DMS153 treated with DMSO at 0.1 percent for 48 hours (cell line): ENCODE data around the gene ZNF524.
"Not testable (repeated sequence)": the region's sequence is repeated elsewhere in the genome, so short reads cannot be mapped to it uniquely, and the experiment has no call there.

ENCODE experiments used
- DNase-seq: peaks from one replicate; lab custom pipeline; 2025; ENCODE audit not compliant: unreplicated experiment; lab: John Stamatoyannopoulos, UW

The ZNF524 gene

DNA sequence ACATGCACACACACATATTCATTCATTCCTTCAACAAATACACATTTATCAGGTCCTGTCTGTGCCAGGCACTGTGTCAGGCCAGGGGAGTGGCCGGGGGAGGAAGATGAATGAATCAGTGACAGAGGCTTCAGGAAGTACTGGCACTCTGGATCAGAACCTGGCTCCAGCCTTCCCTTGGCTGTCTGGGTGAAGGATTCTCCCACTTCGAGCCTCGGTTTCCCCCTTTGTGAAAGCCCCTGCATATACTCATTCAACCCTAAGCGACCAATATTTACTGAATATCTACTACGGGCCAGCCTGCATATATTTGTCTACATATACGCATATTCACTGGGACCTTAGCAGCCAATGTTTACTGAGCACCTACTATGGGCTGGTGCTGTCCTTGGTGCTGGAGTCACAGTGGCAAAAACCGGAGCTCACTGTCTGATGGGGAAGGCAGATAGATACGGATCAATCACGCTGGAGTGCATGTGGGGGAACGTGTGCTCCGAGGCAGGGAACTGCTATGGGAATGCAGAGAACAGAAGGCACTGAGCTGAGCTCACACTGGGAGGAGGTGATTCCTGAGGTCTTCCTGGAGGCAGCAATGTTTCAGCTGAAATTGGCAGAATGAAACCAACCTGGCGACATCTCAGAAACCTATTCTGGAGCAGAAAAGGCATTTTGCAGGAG, 18.8 kb upstream of the ZNF524 start:
- no peak for DNase-seq

DNA sequence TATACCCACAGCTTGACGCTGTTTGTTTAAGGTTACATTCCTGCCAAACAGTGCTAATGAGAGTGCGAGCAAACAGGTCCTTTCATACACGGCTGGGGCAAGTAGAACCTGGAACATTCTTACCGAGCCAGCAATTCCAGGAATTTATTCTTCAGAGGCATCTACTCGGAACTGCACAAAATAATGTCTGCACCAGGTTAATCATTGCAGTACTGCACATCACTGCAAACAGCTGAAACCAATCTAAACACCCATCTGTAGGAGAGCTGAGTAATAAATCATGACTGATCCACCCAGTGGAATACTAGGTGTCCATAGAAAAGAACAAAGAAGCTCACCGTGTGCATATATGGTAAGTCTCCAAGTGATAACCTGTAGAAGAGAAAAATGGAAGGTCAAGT, 18.3 kb upstream of the ZNF524 start:
- DNase-seq = no peak

DNA sequence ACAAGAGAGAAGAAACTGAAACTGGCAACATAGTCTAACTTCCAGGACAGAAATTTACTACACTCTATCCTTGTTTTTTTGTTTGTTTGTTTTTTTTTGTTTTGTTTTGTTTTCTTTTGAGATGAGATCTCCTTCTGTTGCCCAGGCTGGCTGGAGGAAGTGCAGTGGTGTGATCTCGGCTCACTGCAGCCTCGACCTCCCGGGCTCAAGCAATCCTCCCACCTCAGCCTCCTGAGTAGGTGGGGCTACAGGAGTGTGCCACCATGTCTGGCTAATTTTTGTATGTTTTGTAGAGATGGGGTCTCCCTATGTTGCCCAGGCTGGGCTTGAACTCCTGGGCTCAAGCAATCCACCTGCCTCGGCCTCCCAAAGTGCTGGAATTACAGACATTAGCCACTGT, 17.8 kb upstream of the ZNF524 start:
- DNase-seq = not testable (repeated sequence)

DNA sequence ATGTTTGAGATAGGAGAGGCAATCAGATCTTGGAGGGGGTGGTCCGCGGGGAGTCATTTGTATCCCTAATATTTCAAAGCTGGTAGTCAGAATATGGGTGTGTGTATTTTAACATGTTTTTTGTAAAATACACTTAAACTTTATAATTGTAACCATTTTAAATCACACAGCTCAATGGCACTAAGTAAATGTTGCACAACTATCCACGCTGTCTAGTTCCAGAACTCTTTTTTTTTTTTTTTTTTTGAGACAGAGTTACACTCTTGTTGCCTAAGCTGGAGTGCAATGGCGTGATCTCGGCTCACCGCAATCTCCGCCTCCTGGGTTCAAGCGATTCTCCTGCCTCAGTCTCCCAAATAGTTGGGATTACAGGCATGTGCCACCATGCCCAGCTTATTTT, 16.2 kb upstream of the ZNF524 start:
- not testable (repeated sequence) for DNase-seq

DNA sequence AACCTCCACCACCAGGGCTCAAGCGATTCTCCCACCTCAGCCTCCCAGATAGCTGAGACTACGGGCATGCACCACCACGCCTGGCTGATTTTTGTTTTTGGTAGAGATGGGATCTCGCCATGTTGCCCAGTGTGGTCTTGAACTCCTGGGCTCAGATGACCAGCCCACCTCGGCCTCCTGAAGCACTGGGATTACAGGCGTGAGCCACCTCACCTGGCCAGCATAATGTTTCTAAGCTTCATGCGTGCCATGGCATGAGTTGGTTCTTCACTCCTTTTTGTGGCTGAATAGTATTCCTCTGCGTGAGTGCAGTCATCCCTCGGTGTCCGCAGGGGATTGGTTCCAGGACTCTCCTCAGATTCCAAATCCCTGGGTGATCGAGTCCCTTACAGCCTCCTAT, 15.2 kb upstream of the ZNF524 start:
- no peak for DNase-seq

DNA sequence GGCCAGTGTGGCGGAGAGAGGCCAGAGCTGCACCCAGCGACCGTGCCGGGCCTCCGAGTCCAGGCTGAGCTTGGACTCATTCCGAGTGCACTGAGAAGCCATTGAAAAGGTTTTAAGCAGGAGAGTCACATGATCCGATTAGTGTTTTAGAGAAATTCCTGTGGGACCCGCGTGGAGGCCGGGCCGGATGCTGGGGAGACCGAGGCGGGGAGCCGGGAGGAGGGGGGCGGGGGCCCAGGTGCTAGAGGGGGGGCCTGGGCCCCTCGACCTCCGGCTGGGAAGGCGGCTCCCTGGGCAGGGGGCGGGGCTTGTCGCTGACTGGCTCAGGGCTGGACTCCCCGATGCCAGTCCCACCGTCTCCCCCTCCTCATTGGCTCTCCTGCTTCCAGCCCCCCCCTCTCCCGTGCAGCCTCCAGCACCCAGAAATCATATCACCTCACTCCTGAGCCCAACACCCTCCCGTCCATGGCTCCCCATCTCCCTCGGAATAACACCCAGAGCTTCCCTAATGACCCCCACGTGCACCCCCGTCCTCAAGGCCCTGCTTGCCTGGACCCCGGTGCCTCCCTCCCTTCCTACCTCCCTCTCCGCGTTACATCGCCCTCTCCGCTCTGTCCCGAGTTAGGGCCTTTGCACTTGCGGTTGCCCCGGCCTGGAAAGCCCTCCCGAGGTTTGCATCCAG, 14.3 kb upstream of the ZNF524 start:
- peak; percentile 71 for DNase-seq

DNA sequence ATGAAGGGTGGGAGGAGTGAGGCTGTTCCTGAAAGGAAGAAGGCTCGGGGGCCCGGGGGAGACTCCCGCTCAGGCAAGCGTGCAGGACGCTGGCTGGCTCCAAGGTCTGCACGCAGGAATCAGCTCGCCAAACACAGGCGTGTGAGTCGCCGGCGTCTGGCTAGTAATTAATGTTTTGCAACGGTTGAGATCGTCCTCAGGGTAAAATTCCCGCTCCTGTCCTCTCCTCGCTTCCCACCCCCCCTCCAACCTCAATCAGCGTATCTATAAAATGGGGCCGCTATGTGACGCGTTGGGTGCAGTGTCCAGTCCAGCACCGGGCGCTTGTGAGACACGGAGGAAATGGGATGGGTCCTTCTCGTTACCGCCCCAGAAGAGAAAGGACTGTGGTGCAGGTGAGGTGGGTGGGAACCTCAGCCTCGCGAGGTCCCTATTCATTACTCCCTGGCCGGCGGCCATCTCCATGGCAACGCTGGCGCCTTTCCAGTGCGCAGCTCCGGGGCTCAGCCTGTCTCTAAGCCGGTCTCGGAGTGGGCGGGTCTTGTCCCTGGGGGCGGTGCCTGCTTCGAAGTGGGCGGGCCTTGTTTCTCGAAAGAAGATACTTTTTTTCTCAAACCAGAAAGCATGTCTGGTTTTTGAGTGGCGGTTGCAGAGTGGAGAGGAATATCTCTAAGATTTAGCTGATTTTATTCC, 13.0 kb upstream of the ZNF524 start:
- peak; percentile 96 for DNase-seq

DNA sequence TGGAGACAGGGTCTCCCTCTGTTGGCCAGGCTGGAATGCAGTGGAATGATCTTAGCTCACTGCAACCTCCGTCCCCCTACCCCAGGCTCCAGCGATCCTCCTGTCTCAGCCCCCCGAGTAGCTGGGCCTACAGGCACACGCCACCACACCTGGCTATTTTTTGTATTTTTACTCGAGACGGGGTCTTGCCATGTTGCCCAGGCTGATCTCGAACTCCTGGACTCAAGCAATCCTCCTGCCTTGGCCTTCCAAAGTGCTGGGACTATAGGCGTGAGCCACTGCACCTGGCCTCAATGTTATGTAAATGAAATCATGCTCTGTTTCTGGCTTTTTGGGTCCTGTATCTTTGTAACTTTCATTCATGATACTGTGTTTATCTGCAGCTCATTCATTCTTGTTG, 11.3 kb upstream of the ZNF524 start:
- no peak for DNase-seq

DNA sequence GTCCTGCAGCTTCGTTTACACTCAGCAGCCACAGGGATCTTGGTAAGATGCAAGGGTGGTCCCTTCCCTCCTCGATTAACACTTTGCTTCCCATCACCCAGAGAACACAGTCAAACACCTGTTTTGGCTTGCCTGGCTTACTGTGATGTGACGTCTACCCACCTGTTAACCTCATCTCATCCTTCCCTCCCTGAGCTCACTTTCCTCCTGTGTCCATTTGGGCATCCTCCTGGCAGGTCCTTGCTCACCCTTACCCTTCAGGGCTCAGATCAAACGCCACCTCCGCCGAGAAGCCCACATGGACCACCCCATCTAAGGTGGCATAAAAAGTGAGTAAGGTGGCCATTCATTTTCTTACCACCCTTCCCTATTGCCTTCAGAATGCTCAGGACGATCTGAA, 10.0 kb upstream of the ZNF524 start:
- no peak for DNase-seq

DNA sequence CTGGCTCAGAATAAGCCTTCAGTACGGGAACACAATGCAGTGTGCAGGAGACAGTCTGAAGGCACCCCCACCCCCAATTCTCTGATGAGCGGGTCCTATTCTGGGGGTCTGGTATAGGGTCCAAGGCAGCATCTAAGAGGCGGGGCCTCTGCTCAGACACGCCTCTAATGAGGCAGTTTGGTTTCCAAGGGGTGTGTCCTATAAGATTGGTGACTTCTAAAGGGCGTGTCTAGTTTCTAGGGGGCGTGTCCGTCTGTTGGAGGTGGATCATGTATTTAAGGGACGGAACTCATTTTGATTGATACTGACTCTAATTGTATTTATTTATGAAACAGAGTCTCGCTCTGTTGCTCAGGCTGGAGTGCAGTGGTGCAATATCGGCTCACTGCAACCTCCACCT, 9.5 kb upstream of the ZNF524 start:
- no peak for DNase-seq

DNA sequence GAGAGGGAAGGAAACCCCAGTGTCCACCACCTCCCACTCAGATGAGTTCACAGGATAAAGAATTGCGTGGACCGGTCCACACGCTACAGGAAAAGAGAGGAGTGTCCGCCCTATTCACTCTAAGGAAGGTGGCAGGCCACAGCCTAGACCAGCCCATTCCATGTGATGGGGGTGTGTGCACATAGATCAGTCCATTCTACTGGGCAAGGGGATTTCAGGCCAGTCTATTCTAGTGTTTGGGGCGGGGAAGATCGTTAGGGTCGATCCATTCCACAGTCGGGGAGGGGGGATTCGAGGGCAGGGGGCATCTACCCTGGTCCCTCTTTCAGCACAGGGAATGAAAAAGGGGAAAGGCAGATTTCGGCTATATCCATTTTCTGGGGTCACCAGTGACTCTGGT, 8.5 kb upstream of the ZNF524 start:
- no peak for DNase-seq

DNA sequence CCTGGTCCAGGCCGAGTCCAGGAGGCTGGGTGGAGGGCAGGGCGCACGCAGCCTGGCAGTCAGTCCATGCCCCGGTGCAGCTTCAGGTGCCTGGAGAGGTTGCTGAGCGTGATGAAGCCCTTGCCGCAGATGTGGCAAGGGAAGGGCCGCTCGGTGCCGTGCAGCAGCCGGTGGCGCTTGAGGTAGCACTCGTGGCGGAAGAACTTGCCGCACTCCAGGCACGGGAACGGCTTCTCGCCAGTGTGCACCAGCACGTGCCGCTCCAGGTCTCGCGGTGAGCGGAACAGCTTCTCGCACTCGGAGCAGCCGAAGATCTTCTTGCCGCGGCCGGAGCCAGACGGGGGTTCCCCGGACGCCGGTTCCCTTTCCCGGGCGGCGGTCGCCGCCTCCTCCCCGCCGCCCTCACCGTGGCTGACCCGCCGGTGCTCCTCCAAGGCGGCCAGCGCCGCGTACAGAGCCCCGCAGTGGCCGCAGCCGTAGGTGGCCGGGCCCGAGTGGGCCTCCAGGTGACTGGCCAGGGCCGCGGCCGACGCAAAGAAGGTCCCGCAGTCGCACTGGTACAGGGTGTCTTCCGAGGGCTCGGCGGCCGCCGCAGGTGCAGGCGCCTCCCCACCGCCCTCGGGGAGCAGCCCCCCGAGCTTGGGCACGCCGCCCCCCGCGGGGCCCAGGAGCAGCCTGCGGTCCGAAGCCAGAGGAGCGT, 7.5 kb upstream of the ZNF524 start:
- DNase-seq = no peak

DNA sequence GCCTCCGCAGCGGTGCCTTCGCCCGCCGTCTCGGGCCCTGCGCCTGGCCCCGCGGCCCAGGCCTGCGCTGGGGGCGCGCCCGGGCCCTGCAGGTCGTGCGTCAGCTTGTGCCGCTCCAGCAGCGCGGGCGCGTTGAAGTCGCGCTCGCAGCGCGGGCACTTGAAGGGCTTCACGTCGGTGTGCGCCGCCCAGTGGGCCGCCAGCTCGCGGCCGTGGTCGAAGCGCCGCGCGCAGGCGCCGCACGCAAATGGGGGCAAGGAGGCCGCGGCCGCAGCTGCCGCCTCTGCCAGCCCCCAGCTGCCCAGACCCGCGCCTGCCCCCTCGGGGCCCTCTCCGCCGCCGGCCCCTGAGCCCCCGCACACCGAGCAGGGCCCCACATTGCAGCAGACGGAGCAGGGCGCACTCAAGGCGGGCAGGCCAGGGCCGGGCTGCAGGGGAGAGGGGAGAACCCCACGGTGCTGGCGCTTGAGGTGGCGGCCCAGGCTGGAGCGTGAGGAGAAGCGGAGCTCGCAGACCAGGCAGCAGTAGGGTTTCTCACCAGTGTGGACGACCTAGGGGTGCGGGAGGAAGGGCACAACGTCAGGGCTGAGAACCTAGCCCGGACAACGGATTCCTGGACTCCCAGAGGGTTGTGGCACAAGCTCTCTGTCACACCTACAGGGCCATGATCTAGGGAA, 6.9 kb upstream of the ZNF524 start:
- no peak for DNase-seq

DNA sequence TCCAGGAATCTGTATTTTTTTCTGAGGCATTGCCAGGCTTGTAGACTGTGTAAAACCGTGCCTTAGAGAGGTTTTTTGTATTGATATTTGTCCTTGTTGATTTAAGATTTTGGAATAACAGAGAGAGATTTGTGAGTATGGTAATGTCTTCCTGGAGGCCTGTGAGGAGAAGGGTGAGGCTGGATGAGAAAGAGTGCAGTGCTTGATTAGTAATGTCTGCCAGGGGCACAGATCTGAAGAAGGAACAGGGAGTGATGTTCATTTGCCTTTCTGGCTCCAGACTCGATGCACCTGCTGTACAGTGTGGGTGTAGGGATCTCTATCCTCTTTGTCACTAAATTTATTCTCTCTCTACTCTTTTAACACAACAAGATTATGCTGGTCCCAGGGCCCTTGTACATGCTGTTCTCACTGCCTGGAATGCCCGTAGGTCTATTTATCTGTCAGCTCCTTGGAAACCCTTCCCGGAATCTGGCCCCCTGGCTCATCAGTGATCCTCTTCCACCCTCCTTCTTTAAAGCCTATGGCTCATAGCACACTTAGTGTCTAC, 5.0 kb upstream of the ZNF524 start:
- DNase-seq = no peak

DNA sequence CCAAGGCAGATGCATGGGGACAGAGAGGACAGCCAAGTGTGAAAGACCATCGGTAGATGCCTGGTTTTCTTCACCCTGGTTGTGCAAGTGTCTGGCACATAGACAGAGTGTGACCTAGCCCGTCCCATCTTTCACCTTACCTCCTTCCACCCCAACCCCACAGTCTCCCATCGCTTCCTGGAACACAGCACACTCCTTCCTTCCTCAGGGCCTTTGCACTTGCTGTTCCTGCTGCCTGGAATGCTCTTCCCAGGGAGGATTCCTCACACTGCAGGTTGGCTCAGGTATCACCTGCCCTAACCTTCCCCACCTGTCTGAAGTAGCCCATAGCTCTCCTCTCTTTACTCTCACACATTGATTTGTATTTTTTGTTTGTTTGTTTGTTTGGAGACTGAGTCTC, 3.8 kb upstream of the ZNF524 start:
- DNase-seq = no peak

DNA sequence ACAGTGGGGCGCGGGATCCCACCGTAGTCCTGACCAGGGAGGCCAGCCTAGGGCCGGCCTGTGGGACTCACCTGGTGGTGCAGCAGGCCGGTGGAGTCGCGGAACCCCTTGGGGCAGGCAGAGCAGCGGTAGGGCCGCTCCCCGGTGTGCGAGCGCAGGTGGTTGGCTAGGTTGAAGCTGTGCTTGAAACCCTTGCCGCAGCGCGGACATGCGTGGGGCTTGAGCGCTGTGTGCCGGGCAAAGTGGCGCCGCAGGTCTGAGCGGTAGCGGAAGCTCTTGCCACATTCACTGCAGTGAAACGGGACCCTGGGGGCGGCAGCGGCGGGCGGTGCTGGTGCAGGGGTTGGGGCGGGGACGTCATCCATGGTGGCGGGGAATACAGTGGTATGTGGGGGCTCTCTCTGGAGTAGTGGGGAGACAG, 2.6 kb upstream of the ZNF524 start:
- no peak for DNase-seq

DNA sequence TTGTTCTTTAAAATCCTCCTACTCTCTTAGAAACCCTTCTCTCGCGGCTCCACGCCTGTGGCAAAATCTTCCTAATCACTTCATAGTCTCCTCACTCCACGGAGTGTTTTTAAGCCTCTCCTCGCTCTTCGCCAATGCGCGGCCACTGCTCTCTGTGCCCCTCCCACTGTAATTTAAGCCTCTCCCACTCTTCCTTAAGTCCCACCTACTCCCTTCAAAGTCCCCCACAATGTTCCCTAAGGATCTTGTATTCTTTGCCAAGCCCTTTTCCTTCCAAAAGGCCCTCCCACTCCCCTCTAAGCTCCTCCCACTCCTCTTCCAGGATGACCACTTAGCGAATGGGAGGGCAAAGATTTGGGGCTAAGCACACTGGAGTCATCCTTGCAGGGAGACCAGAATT, 2.1 kb upstream of the ZNF524 start:
- DNase-seq = no peak

DNA sequence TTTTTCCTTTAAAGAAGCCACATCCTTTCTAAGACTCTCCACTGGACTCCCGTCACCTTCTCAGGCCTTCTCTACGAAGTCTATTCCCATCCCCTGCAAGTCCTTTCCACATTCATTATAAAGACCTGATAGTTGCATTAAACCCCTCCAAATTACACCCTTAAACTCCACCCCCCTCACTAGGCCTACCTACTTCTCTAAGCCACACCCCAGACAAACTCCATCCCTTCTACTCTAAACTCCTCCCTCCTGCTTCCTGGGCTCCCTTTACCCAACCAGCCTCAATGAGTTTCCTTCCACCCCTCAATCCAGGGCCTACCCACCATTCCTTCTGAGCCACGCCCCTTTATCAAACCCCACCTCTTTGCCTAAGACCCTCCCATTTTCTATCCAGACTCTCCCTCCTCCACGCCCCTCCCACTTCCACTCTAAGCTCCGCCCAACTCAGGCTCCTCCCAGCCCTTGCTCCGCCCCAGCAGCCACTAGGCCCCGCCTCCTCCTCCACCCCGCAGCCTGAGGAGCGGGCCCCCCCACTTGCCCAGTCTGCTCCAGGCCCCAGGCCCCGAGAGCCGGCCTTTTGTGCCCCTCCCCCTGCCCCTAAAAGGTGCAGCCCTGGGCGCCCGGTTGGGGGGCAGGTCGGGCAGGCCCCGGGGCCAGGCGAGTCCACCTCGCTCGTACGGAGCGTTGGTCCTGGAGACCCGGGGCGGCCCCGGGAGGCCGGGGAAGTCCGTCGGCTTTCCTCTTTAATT, 1.2 kb upstream of the ZNF524 start:
- peak; percentile 88 for DNase-seq

DNA sequence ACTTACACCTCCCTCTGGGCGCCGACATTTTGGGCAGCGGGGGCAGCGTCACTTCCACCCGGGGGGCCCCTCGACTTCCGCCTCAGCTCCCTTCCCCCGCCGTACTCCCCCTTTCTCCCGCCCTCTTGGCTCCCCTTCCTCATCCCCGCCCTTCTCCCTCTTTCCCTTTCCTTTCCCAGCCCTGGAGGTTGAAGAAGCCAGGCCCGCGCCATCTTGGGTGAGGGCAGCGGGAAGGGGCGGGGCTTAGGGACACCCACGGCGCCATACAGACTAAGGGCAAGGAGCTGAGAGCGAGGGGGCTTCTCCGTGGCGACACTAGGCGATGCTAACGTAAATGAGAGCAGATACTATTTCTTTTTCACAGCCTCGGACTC, 633 bp upstream of the ZNF524 start, which contains the start of gene FIZ1:
Gene FIZ1, minus strand, starts transcription at position 50 of the 374 bp plus-strand sequence. CDS start 1,652 bp downstream, outside the sequence.
- DNase-seq = peak; percentile 90

DNA sequence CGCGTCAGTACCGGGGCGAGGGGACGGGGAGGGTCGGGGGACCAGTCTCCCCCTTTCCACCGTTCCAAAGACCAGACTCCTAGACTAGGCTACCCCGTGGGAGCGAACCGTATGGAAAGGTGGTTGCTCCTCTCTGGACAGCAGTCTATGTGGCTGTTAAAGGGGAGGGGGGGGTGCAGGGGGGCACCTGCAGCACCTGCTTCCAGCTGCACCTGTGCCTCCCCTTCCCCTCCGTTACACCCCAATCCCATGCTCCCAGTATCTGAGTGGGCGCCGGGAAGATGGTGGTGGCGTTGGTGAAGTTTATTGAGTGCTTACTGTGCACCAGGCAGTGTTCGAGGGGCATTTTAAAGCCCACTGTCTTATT, 557 bp downstream of the ZNF524 start:
- no peak for DNase-seq
